Stimulated activated CD4-positive, alpha-beta T cell treated with anti-CD3 and anti-CD28 coated beads, Interleukin-1b, Interleukin-23, amount 100 ng/mL, for 48 hours (primary cell): ENCODE measurements around the gene DAAM2.

Experiments
- DNase-seq: peaks from one replicate; pipeline ENCODE4 v3.0.0-alpha.2; 2020

Gene DAAM2

DNA sequence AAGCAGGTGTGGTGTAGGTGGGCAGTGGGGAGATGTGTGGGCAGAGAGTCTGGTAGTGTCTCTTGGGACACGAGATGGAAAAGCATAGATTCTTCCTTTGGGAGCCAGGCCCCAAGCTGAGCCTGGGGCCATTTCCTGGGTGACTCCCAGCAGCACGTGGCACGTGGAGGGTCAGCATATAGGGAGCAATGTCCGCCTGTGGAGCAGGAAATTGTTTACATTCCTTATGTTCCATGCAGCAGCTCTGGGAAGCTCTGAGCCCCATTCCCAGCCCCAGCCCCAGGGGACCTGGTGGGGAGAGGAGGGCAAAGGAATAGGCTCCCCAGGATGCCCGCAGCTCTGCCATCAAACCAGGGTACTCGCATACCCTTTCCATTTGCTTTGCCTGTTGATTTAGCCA, 57.6 kb downstream of the DAAM2 start:
- no peak for DNase-seq

DNA sequence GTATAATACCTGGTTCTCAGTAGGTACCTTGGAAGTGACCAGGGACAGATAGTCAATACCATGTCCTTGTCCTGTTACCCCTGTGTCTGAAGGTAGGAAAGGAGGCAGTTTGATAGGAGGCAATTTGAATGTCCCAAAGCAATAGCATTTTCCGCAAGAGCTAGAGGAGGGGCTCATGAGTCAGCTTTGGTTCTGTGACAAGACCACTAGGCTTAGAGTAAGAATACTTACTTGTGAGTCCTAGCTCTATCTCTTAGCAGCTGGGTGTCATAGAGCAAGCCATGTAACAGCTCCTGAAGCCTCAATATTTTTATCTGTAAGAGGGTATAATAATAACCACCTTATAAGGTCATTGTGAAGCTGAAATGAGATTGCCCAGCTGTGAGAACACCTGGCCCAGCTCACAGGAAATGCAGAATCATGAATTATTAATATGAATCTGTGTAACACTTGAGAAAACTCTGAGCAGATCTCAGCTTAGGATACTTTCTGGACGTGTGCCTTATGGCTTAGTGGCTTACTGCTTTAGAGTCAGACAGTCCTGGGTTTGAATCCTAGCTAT, 58.6 kb downstream of the DAAM2 start:
- DNase-seq: no peak

DNA sequence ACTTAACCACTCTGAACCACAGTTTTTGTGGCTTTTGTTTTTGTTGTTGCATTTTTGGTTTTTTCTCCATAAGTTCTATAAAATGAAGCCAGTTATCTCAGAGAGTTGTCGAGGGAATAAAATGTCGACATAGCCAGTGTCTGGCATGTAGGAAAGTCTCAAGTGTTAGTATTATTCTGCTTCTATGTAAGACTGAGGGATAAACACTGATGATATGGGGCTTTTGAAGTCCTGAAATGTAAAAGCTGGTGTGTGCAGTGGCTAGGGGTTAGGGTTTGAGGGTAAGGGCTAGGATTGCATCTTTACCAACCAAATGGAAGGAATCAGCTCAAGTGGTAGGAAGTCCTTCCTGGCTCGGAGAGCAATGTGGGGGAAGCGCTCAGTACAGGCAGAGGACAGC, 59.2 kb downstream of the DAAM2 start:
- DNase-seq: no peak

DNA sequence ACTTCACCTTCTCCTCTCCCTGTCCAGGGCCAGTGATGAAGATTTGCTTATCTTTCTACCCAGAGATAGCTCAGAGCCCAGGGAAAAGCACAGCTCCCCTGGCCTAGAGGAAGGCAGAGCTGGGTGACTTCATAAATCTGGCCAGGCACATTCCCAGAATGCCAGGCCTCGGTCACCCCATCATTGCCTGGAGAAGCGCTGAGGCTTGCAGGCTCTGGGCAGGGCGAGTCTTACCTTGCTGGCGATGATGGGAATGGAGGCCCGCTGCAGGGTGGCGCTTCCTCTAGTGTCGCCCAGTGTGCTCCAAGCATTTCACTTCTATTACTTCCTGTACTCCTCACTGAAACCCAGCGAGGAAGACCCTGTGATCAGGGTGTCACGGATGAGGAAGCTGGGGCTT, 60.1 kb downstream of the DAAM2 start:
- no peak for DNase-seq

DNA sequence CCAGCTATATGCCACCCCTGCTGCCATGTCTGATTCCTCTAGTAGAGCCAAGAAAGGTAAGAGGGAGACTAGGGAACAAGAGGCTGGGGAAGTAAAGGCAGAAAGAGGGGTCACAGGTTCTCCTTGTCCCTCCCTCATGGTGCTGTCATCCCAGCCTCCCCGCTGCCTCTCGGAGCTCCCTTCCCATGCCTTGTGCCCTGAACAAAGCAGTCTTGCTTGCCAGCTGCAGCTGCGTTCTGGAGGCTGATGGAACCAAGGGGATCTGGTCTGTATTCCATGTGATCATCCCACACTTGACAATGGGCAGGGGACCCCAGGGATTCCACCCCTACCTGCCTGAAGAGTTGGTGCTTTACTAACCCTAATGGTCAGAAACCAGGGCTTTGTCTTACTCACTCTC, 61.4 kb downstream of the DAAM2 start:
- DNase-seq: no peak

DNA sequence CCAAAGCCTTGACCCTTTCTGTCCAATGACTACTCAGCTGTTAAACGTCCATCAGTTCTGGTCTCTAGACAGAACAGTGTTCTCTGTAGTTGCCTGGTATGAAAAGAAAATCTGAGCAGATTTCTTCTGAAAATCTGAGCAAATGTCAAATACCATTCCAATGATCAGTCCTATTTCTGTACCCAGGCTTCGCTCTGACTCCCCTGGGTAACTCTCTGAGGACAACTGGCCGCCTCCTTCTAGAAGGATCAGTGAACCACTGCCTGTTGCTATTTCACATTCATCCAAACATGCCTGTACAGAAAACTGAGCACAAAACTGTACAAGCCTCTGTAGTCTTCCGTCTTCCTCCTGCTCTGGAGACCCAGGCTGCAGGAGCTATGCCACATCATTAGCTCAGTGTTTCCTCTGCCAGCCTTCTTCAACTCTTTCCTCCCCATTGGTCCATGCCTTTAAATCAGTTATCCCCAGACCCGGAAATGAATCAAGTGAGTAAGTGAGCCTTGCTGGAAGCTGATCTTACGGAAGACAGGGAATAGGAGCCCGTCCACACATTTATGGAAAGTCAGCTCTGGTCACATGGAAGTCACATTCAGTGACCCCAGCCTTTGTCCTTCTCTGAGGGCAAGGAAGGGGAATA, 63.3 kb downstream of the DAAM2 start:
- DNase-seq: no peak

DNA sequence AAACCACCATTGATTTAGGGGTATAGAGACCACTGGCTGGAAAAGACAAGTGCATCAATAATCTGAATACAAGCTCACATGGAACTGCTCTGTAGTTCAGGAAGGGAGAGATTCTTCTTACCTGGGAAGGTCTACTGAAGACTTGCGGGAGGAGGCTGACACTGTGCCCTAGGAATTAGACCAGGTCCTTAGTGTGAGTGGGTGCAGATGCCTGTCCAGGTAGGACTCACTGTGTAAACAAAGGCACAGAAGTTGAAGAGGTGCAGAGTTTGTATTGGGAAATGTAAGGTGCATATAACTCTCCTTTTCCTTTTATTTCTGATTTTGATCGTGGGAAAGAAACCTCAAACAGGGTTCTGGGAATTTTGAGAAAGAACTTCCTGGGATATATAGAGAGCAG, 66.8 kb downstream of the DAAM2 start:
- no peak for DNase-seq

DNA sequence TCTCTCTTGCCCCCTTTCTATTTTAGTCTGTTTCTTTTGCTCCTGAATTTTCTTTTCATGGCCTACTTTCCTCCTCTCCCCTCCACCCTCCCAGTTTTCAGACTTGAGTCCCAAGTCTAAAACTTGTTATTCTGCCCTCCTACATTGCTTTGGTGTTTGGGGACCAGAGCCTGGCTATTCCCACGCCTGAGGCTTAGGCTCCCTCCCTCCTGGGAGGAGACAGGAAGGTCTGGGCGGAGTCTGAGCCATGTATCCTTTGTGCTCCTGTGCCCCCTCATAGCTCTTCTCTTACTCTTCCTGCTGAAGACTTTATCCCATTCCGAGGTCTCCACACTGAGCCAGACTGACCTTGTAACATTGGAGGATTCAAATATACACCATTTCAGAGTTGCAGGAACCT, 69.5 kb downstream of the DAAM2 start:
- DNase-seq: no peak

DNA sequence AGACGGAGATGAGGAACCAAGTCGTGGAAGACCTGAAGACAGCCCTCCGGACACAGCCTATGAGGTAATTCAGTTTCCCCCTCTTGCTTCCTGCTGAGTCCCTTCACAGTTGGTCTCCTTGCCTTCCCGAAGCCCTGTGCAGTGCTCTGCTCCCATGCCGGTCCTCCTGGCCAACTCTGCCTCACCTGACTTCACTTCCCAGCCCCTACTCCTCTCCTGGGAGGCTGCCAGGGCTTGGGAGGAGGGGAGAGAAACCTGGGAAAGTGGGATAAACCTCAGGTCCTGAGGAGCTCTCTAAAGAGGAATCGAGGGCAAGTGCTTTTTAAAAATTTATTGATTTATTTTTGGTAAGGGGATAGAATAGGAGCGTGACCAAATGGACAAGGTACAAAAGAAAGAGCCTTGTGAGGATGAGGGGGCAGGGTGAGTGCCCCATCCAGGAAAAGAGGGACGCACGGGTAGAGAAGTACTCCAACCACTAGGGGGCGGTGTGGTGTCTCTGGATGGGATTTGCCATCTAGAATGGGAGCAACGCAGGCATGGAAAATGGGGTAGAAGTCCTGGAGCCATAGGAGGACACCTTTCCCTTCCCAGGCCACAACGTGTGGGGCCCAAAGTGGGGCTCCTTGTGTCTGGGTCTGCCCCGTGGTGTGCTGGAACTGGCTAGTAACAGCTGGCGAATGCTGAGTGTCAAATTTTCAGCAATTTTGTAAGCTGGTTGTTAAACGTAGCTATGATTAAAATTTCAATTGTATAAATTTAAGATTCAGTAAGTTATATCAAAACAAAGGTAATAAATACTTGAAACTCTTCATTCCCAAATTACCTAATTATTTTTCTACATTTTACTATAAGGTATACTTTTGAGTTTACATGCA, 73.1 kb downstream of the DAAM2 start:
- peak; percentile 41 for DNase-seq

DNA sequence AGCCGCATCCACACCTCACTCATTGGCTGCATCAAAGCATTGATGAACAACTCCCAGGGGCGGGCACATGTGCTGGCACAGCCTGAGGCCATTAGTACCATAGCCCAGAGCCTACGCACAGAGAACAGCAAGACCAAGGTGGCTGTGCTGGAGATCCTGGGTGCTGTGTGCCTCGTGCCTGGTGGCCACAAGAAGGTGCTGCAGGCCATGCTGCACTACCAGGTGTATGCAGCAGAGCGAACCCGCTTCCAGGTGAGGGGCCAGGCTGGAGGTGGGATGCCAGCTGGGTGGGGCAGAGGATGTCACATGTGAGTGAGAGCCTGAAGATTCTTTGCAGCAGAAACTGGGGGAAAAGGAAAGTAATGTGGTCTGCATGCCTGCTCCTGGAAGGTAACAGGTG, 75.4 kb downstream of the DAAM2 start:
- DNase-seq: no peak

DNA sequence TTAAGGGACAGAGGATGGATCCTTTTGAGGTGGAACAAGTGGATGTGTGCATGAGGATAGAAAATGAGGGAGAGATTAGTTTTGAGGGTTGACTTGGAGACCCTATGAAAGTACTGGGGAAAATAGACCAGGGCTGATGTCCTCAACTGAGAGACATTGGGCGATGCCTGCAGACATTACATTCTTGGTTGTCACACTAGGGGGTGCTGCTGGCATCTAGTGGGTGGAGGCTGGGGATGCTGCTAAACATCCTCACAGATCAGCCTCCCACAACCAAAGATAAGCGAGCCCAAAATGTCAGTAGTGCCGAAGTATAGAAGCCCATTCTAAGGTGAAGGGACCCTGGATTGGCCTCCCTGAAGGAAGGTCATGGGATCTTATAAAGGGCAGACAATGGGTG, 78.8 kb downstream of the DAAM2 start:
- DNase-seq: no peak

DNA sequence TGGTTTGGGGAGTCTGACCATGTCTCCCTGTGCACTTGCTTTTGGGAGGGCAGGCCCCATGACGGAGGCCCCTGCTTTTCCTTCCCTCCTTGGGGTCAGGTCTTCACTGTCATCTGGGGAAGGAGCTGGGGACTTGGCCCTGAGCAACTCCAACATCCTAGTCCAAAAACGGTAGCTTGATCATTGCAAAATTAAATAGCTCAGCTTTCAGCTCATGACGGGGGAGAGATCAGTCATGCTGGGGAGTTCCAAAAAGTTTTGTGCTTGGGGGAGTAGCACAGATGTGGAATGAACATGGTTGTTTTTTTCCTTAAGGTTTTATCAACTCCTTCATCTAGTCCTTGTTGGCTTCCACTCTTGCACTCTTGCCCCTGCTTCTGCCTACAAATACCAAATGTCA, 81.3 kb downstream of the DAAM2 start:
- no peak for DNase-seq

DNA sequence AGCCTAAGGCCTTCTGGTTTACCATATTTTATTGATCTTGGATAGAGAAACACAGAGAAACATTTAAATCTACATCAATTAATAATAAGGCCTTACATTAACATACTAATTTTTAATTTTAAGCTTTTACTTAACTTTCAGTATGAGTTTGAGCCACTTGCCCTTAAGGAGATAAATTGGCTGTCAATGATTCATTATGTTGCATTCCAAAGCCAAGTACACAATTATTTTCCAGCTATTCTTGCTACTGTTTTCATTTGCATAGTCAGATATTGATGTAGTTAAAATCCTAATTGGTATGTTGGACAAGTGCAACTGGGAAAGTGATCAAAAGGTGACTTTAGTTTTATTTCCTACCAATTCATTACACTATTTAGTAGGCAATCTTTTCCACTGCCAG, 83.9 kb downstream of the DAAM2 start:
- DNase-seq: no peak

DNA sequence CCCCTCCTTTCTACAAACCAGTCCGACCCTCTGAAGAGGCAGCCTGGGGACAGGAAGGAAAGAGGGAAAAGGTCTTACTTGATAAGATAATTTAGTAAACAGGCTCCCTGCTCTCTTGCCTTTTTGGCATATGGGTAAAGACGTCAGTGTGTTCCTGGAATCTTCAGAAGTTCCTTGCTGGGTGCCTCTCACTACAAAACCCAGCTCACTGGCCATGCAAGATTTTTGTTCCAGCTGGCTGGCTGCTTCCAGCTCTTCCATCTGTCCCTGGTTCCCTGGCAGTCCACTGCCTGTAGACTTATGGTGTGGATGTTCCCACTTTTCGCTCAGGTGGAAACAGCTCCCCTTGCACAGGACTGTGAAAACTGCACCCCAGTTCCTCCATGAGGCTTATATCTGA, 84.7 kb downstream of the DAAM2 start:
- DNase-seq: no peak

DNA sequence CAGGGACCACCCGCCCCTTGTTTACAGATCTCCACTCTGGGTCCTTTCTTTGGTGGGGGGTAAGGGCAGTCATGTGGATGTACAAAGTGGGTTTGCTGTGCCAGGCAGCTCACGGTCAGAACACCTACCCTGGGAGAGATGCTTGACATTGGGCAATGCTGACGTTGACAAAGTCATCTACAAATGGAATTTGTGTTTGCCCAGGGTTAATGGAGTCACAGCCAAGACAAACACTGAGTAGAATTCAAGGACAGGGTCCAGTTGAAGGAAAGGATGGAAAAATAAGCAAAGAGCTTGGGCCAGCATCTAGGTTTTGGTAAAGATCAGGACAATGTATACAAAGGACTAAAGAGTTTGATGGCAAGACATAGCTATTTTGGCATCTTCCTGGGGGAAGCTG, 87.4 kb downstream of the DAAM2 start:
- no peak for DNase-seq

DNA sequence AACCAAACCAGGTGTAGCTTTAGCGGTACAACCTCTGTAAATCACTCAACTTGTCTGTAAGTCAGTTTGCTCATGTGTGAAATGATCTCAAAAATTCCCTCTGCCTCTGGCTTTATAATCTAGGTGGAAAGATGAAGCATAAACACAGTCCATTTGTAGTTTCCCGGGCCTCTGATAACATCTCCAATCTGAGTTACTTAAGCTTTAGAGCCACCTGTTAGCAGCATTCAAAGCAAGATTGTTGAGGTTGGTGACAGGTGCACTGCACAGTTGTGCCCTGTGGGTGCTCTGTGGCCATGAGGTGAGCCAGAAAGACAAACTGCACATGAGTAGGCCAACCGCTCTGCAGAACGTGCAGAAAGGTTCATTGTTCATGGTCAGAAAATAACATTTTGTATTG, 88.4 kb downstream of the DAAM2 start:
- no peak for DNase-seq

DNA sequence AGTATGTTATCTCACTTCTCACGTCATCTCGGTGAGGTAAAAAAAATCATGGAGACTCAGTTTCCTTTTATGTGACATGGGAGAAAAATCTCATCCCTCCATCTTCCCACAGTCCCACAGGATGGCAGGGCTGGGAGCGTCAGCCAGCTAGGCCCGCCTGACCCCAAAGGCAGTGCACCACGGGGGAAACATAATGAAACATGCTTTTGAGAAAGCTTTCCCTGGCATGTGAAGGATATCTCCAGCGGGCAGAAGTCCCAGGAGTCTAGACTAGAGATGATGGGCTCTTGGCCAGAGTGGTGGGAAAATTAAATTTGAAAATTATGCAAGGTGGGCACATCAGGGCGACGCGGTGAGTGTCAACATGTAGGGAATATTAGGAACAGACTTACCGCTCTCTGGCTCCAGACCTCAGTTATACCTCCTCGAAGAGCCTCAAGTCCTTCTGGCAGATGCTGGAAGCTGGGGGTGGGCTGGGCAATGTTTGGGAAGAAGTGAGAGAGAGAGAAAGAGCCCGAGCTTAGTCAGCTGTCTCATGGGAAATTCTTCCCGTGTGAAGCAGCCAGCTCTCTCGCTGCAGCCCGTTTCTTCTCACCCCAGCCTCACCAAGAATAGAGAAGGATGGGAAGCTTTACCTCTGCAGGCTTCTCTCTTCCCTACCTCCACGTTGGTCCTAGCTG, 89.8 kb downstream of the DAAM2 start:
- DNase-seq: no peak

DNA sequence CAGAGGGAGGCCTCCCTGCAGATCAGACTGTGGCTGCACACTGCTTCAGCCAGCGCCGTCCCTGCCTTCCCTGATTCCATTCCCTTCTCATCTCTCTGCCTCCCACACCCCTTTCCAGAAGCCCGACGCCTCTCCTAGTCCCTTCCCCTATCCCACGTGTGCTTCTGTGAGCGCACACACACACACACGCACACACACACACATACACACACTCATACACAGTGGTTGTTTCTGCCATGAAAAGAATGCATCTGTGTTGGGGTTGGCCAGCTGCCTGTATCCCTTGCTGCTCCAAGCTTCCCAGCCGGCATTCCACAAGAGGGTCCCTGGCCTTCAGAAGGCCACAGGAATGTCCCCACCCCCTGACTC, 90.3 kb downstream of the DAAM2 start:
- no peak for DNase-seq

DNA sequence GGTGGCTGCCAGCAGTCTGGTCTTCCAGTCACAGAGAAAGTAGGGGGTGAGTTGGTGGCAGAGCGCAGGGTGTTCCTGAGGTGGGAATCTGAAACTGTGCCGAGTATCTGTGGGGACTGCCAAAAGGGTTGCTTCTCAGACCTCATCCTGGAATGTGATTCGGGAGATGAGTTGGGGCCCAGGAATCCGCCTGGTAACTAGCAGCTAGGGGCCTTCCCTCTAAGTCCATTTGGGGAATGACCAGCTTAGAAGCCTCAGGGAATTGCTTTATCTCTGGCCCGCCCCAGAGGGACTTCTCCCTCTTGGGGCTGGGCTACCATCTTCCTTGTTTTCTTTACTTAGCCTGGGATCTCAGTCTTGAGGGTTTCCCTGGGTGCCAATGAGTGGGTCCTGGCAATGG, 92.5 kb downstream of the DAAM2 start:
- DNase-seq: no peak

DNA sequence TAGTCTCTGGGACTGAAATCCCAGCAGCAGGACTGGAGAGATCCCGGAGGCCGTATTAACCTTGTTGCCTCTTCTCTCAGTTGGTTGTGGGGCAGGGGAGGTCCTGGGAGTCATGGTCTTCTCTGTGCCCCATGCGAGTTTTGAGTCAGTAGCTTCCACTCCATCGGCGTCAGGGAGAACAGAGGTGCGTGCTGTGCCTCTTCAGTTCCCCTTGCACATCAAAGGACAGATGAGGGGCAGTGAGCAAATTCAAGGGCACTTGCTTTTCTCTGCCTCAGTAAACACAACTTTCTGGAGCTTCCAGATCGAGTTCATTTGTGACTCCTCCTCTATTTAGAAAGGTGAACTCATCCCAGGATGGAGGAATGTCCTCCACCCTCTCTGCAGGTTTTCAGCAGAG, 93.5 kb downstream of the DAAM2 start:
- no peak for DNase-seq

DNA sequence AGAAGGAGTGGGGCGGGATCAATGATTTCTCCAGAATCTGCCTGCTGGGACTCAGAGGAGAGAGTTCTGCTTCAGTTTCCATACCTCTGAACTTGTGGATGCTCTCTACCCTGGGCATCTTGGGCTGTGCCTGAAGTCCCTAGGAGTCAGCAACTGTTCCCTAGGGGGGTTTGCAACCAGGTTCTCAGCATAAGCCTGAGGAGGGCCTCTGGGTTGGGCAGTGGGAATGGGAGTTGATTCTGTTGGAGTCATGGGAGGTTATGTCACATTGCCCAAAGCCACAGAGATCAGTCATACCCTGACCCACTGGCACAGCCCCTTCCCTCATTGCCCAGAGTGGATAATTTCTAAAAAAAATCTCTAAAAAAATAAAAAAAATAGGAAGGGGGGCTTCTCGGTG, 94.7 kb downstream of the DAAM2 start:
- DNase-seq: no peak

DNA sequence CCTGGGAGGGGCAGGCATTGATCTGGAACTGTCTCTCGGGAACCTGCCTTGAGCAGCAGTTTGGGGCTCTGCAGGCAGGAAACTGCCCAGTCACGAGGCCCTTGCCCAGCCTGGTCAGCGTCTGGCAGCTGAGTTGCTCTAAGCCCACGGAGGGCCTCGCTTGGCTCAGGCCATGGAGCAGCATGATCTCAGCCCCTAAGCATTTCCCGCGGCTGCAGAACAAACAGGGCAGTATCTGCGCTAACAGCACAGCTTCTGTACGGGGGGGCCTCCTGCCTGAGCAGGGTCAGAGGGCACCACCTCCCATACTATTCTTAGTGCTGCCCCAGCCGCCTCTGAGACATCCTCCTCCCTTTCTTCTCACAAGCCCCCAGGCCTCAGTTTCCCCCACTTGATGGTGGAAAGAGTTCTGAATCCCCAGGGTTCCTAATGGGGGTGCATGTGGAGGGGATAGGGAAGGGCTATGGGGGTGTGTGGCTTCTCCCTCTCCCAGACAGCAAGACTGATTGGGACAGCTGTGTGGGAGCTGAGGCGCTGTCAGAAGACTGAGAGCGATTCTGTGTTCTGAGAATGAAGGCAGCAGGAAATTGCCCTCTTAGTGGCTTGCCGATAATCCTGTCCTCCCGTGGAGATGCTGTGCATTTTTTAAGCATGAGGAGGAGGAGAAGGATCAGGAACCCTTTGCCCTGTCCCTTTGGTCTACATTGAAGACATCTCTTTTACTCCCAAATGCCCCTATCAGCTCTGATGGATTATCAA, 95.7 kb downstream of the DAAM2 start:
- no peak for DNase-seq

DNA sequence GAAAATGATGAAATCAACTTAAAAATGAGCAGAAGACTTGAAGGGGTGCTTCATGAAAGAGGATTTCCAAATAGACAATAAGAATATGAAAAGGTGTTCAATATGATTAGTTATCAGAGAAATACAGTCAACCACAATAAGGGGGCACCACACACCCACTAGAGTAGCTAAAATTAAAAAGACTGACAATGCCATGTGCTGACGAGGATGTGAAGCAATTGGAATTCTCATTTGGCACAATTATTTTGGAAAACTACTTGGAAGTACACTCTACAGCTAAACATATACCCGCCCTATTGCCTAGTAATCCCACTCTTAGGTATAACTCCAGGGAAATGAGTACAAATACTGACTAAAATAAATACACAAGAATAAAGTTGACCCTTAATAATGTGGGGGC, 97.1 kb downstream of the DAAM2 start:
- DNase-seq: no peak
